HTR-8/SVneo (cell line): ENCODE results near the gene CDKL4.
"Not testable (repeated sequence)": the region's sequence is repeated elsewhere in the genome, so short reads cannot be mapped to it uniquely, and the experiment has no call there.

ENCODE experiments used
- DNase-seq: peaks from one replicate; pipeline ENCODE4 v3.0.0; 2011; ENCODE audit warnings: low spot score, mixed read lengths; ENCODE audit not compliant: insufficient read length
- FAIRE-seq: peaks from 2 replicates; lab custom pipeline; 2011; peaks lifted over from hg19 to GRCh38; lab: Jason Lieb, UNC

The CDKL4 gene

DNA sequence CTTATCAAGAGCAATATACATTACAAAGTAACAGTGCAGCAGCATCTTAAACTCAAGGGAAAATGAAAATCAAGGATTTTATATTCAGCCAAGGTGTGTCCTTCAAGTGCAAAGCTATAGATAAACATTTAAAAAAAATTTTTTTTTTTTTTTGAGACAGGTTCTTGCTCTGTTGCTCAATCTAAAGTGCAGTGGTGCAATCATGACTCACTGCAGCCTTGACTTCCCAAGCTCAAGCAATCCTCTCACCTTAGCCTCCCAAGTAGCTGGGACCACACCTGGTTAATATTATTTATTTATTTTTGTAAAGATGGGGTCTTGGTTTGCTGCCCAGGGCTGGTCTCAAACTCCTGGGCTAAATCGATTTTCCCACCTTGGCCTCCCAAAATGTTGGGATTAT, 9.0 kb downstream of the CDKL4 start:
- FAIRE-seq (no peak), DNase-seq (no peak)

DNA sequence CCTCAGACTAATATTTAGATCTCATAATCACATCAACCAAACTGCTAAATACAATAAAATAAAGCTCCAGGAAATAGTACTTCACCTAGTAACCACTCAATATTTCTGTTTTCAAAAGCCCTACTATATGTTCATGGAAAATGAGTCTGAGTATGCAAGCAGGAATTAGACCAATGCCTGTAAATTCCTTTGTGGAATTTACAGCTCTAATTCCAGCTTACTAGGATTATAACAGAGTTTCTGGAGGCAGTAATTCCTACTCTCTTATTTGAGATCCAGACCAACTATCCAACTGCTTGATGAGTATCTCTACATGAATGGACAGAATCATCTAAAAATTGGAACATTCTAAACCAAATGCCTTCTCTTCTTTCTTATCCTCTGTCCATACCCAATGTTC, 11.6 kb downstream of the CDKL4 start:
- DNase-seq (no peak), FAIRE-seq (no peak)

DNA sequence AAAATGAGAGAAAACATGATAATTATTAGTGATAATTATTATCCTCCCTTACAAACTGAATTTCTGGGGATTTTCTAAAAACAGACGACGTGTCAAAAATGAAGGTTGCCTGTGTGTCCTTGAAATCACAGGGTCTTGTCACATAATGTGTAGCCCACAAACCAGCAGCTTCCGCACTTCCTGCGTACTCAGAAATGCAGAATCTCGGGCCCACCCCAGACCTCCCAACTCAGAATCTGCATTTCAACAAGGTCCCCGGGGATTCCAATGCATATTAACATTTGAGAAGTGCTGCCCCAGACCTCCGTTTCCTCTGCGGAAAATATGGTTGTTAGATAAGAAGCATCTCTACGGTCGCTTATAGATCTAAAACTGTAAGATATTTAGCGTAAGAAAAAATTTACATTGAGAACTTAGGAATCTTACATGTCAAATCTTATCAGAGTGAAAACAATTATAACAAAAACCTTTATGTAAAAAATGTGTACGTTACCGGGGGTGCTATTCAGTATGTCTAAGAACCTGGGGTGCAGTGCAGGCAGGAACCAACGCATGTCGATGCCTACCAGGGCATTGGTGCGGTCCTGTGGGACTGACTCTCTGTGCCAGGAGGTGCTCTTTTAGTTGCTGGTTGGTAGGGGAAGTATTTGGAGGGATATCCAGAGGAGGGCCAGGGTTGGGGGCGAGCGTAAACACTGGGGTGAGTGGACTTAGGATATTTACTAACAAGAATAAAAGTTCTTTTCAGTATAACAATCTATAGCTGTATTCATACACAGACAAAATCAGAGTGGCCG, 15.2 kb downstream of the CDKL4 start:
- DNase-seq = no peak
- no peak for FAIRE-seq

DNA sequence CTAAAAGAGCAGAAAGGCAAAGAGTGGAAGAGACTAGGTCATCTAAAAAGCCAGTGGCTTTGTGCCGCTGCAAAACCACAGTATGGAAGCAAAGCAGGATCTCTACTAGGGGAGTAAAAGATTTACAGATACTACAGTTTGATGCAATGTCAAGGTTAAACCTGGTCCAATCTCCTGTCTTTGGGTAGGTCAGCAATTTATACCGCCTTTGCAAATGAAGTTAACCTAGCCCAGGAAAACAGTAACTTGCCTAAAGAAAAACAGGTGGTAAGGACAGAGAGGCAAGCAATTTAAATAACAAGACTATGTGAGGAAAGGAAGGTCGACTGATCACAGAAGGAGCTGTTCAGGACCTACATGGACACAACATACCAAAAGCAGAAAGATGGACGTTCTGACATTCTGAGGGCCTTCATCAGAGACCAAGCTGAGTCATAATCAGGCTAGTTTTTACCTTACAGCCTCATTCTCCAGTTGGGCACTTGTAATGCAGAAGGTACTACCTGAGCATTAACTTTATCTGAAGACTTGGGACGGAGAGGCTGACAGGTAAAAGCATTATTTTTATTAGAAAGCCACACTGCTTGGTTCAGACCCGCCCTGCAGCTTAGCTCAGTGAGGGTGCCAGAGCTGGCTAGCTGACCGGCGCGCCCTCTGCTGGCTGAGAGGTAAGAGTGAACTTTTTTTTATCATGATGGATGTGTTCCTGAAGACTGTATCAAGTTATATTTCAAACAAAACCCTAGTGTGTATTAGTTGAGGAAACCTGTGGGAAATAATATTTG, 15.9 kb downstream of the CDKL4 start:
- FAIRE-seq (no peak), DNase-seq (peak; percentile 78)

DNA sequence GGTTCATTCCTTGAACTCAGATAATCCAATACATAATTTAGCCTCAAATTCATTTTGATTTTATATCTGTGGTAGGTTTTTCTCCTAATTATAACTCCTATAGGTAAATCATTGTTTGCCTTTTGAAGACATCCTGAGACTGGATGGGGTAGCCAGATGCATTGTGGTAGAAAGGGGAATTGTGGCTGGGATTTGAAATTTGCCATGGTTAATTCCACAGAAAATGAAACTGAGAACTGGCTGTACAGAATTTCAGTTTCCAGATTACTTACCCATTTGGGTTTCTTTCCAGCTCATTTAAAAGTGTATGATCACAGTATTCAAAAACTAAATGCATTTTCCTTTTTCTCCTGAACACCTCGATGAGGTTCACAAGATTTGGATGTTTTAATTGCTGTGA, 18.2 kb downstream of the CDKL4 start:
- FAIRE-seq = no peak
- no peak for DNase-seq

DNA sequence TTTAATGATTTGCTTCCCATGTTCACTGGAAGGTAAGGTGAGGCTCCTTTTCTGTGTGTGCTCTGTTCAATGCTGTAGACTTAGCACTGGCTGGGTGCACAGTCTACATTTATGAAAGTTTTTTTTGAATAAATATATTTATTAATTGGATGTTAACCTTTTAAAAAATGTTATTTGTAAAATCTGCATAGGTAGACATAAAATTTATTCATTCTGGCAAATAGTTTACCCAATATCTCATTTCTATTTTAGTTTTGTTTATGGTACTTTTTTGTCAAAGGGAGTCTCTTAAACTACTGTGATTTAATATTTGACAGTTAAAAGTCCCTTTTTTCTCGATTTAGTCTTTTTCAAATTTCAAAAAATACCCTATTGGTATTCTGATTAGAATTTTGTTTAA, 19.9 kb downstream of the CDKL4 start:
- no peak for DNase-seq
- FAIRE-seq = no peak

DNA sequence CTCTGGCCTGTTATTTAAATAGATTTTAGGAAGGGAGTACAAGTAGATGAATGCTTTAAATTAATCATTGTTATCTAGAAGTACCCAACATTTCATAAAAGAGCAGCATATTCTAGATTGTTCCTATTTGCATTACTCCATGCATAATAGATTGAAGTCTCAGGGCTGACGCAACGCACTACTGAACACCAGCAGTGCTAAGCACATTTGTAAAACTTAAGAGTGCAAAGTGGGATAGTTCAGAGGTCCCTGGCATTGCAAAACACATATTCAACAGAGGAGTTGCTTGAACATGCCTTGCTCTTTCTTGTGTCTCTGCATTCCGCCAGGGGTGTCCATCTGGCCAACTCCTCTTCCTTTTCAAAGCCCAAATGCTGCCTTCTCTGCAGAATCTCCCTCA, 22.3 kb downstream of the CDKL4 start:
- no peak for DNase-seq
- no peak for FAIRE-seq

DNA sequence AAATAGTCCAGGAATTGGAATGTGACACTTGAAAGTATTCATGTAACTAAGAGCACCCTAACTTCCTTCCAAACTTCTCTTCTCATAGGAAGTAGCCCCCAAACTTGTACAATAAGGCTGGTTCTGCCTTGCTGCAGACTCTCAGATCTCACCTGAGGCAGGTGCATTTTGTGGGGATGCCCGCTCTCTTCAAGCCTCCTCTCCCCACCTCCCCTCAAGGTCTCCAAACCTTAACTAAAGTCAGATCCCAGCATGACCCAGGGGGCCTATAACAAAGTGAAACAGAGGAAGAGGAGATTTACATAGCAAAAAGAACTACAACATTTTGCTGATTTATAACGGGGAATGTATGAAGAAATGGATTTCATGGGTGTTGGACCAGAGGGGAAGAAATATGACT, 23.6 kb downstream of the CDKL4 start:
- FAIRE-seq = no peak
- no peak for DNase-seq

DNA sequence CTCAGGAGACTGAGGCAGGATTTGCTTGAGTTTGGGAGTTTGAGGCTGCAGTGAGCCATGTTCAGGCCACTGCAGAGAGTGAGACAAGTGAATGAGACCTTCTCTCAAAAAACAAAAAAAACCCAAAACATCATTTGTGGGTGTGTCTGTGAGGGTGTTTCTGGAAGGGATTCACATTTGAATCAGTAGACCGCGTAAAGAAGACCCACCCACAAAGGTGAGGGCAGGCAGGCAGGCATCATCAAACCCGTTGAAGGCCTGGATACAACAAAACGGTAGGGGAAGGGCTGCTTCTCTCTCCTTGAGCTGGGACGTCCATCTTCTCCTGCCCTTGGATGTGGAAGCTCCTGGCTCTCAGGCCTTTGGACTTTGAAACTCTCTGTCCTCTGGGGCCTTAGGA, 25.4 kb downstream of the CDKL4 start:
- FAIRE-seq (no peak), DNase-seq (no peak)

DNA sequence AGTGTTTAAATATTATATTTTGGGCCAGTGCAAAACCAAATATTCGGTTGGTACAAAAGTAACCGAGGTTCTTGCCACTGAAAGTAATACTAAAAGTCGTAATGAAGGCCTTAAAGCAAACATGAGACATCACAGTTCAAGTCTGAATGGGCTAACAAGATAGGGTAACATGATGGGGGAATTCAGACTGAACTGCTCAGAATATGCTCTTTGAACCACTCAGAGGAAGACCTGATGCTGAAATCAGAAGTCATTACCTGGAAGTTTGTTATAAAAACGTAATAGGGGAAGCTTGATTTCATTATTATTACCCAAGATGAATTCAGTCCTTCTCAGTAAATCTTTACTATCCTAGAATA, 26.6 kb downstream of the CDKL4 start:
- DNase-seq (no peak), FAIRE-seq (no peak)

DNA sequence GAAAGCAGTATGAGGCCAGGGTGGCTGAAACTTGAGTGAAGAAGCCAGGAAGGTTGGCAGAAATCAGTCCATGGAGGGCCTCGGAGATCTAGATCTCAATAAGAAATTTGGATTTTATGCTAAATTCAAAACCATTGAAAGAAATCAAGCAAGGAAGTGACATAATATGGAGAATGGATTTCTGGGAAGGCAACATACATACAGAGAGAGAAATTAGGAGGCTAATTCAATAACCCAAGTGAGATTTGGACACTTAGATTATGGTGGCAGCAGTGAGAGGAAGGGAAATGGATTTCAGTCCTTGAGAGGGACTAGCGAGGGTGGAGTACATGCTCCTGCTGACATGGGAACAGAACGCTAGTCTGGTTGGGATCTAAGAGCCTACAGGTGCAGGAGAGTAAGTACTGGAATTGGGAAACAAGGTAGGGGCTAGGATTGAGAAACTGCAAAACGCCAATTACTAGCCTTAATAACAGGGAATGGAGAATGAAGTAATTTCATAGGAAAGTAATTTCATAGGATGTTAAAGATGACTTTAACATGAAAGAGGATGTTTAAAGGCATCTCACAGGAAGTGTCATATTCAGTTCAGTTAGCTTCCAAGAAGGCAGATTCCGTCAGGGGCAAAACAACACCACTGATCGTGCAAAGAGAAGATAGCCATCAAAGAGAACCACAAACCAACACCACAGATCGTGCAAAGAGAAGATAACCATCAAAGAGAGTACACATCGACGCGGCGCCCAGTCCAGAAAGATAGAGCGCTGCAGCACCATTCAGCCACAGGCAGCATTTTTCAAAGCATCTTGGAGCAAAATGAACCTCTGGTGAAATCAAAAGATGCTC, 27.2 kb downstream of the CDKL4 start:
- FAIRE-seq (no peak), DNase-seq (no peak)

DNA sequence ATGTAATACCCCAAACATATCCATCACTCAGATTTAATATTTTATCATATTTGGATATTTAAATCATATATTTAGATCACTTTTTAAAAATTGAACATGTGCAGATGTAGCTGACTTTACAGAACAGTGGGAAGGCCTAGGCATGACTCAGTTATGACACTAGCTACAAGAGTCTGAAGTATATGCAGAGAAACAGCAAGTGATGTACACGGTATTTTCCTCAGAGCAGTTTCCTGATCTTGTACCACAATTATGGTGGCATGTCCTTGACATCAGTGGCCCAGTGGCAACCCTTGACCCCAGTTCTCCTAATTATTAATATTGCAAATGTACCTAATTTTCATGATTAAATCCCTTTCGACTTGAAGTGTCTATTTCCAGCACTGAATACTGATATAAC, 28.2 kb downstream of the CDKL4 start:
- FAIRE-seq (no peak), DNase-seq (no peak)

DNA sequence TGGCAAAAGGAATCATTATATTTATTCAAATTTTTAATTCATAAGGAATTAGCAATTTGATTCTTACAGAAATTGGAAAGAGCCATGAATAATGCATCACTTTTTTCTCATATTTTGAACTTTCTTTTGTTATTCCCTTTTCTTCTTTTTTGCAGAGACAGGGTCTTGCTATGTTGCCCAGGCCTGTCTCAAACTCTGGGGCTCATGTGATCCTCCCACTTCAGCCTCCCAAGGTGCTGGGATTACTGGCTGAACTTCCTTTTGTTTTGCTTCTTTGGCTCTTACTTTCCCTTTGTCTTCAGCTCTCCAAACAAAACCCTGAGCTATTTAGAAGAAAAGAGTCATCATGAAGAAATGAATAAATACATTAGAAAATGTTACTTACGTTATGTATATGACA, 30.8 kb downstream of the CDKL4 start:
- FAIRE-seq (no peak), DNase-seq (no peak)

DNA sequence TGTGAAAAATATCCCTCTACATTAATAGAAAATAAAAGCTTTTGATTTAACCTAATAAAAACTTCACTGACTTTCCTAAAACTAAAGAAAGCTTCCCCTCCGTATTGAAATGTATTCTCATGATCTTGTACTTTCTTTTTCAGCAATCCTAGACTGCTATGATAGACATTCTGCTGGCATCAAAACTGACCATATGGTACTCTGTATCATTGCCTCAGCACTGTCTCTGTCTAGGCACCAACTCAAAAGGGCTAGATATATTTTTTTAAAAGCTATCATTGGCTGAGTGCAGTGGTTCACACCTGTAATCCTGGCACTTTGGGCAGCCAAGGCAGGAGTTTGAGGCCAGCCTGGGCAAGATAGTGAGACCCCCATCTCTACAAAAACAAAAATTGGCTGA, 32.9 kb downstream of the CDKL4 start:
- FAIRE-seq (no peak), DNase-seq (no peak)

DNA sequence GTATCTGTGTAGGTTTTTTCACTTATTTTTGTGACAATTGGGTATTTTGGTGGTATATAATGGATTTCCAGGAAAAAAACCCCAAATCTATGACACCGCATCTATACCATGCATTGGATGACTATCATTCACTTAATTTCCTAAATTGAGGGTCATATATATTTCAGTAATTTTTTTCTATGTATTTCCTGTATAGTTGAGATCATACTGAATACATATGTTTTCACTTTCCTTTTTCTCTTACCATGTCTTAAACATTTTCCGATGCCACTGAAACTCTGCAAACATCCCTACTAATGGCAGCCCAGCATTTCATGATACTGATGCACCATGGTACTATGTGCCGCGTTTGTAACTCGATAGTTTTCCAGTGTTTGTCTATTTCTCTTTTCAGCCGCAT, 40.4 kb downstream of the CDKL4 start:
- DNase-seq = no peak
- FAIRE-seq = no peak

DNA sequence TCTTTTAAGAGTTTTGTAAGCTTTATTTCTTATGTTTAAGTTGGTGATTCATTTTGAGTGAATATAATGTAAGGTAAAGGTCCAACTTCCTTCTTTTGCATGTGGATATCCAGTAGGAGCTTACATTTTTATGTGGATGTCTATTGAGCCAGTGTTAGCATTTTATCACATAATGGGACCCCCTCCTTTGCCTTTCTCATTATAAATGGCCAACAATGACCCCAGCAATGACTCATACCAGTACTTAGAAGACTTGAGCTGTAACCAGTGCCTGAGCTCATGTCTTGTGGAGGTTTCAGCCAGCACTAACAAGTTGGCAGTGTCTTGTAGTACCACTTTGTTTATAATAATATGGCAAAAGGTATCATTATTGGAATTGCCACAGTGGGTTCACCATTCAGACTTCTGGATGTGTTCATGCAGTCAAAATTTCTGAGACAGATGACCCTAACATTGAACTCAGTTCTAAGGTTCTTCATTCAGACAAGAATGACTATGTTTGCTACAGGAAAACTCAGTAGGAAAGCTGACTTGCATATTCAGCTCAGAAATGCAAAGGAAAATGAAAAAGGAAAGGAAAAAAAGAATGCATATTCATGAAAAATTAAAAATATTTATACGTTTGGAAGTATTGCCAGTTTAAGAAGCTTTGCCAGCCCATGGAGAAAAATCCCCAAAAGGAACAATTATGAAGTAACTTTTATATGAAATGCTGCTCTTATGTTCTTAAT, 41.0 kb downstream of the CDKL4 start:
- no peak for FAIRE-seq

DNA sequence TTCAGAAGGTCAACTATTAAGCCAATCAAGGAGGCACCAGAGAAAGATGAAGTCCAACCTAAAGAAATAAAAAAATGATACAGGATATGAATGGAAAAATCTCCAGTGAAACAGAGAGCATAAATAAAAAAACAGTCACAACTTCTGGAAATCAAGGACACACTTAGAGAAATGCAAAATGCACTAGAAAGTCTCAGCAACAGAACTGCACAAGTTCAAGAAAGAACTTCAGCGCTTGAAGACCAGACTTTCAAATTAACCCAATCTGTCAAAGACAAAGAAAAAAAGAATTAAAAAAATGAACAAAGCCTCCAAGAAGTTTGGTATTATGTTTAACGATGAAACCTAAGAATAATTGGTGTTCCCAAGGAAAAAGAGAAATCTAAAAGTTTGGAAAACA, 46.8 kb downstream of the CDKL4 start:
- not testable (repeated sequence) for FAIRE-seq, DNase-seq

More for the DNA sequence above, 41.0 kb downstream of the CDKL4 start:
- no peak for DNase-seq

DNA sequence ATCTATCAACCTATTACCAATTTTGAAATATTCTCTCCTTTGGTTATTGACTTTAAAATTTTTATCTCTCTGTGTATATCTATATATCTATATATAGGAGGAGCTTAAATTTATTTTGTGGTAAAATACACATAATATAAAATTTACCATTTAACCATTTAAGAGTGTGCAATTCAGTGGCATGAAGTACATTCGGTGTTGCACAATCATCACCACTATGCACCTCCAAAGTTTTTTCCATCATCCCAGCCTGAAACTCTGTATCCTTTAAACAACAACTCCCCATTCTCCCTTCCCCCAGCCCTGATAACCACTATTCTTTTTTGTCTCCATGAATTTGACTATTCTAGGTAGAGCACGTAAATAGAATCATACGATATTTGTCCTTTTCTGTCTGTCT, 49.1 kb downstream of the CDKL4 start:
- FAIRE-seq (no peak), DNase-seq (no peak)

DNA sequence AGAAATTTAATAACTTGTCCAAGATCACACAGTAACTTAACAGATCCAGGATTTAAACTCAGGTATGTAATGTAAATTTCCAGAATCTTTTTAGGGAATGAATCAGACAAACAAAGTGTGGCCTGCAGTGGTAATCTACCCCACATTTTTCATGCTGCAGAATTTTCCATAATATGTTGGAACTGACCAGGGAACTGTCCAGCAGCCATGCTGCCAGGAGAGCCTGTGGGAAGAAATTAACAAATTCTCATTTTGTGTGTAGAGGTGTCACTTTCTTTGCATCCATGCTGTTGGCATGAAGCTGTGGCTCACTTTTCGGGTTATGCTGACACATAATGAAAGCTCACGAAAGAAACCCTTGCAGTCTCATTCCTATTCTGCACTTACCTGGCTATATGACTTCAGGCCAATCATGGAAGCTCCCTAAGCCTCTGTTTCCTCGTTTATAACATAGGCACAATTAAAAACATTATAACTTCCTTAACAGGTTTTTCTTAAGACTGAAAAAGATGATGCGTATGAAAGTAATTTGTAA, 54.7 kb downstream of the CDKL4 start:
- FAIRE-seq (no peak), DNase-seq (no peak)

DNA sequence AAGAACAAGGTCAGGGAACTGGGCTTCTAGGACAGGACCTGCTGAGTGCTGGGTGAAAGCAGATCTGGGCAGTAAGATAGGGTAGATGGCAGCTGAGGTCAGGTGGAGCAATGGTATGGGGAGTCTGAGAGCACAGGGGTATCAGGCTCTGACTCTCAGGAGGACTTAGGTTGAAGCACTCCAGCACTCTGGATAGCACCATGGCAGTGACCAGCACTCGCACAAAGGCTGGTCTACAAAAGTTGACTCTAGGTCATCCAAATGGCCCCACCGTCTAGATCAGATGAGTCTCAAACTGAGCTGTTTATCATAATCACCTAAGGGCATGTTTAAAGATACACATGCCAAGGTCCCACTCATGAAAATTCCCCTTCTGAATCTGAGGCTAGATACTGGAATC, 60.1 kb downstream of the CDKL4 start:
- no peak for FAIRE-seq
- DNase-seq = no peak
